Measurements from ENCODE around the gene SCFD2.
"Not testable (repeated sequence)": the region's sequence is repeated elsewhere in the genome, so short reads cannot be mapped to it uniquely, and the experiment has no call there.

SCFD2 gene

DNA sequence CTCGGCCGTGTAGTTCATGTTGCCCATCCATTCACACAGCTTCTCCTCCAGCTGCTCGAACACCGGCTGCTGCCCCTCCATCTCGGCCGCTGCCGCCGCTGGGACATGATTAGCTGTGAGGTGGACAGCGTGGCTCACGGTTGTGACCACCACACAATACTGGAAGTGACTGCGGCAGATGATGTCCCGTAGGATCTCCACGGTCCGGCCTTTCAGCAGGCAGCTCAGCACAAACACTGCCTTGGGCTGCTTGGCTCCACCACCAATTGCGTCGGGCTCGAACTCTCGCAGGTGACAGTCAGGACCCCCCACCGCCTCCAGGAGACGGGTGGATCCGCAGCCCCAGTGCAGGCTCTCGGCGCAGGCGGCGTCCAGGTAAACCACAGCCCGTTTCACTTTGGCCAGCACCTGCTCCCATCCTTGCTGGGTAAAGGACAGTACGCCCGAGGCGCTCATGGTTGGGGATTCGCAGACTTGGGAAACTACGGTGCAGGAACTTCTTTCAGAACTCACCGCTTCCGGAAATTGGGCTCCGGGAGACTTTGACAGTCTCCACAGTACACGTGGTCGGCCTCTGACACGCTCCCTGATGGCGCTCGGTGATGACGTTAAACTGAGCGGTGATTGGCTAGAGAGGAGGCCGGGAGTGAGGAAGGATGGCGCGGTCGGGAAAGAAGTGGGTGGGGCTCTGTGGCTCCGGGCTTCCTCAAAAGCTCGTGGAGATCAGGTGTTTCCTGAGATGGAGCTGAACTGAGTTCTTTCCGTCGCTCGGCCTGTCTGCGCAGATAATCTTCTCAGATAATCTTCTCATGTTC is at the start of gene SCFD2:
TSS of gene SCFD2 (minus strand) at position 576 of the 815 bp plus-strand sequence.
- peaks cover 3% of the 10 kb centered on the region for H3K36me3 Mint-ChIP-seq (ENCODE audit: low read depth)
- peaks cover 37% of the 10 kb centered on the region for H3K4me1 Mint-ChIP-seq (ENCODE audit: low read depth)
- H3K9me3 Mint-ChIP-seq, result no peaks in the 10 kb centered on the region
- H3K4me3 Mint-ChIP-seq, result peak within 1 kb of the TSS; percentile 98
- peak within 1 kb of the TSS; percentile 96 for H3K27ac Mint-ChIP-seq
- DNase-seq (ENCODE audit: low spot score), result peak; percentile 97
- peaks cover 16% of the 10 kb centered on the region for H3K27me3 Mint-ChIP-seq (ENCODE audit: low read depth)

DNA sequence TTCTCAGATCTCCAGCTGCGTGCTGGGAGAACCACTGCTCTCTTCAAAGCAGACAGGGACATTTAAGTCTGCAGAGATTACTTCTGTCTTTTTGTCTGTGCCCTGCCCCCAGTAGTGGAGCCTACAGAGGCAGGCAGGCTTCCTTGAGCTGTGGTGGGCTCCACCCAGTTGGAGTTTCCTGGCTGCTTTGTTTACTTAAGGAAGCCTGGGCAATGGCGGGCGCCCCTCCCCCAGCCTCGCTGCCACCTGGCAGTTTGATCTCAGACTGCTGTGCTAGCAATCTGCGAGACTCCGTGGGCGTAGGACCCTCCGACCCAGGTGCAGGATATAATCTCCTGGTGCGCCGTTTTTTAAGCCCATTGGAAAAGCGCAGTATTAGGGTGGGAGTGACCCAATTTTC is 43.6 kb upstream of the SCFD2 start:
- DNase-seq (ENCODE audit: low spot score); H3K9me3 Mint-ChIP-seq; H3K27me3 Mint-ChIP-seq (ENCODE audit: low read depth); H3K27ac Mint-ChIP-seq; H3K4me3 Mint-ChIP-seq: not testable (repeated sequence)
- Mint-ChIP-seq H3K36me3 (ENCODE audit: low read depth) (peaks cover 43% of the 10 kb centered on the region), H3K4me1 (ENCODE audit: low read depth) (peaks cover 15% of the 10 kb centered on the region)

DNA sequence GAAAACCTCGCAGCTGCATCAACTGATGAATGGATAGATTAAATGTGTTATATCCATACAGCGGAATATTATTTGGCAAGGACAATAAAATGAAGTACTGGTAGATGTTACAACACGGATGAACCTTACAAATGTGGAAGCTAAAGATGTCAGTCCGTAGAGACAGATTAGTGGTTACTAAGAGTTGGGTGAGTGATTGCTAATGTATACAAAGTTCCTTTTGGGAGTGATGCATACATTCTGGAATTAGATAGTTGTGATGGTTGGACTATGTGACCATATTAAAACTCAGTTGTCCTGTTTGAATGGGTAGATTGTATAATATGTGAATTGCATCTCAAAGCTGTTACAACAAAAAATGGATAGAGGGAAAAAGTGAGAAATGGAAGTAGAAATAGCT is 14.4 kb upstream of the SCFD2 start:
- no peak for DNase-seq (ENCODE audit: low spot score)
- no peaks in the 10 kb centered on the region for H3K9me3 Mint-ChIP-seq
- peaks cover under 1% of the 10 kb centered on the region for H3K27me3 Mint-ChIP-seq (ENCODE audit: low read depth)
- peak overlapping the region; percentile 35 for H3K4me3 Mint-ChIP-seq
- peaks cover 25% of the 10 kb centered on the region for H3K4me1 Mint-ChIP-seq (ENCODE audit: low read depth)
- H3K27ac Mint-ChIP-seq, result no peak overlapping the region
- H3K36me3 Mint-ChIP-seq (ENCODE audit: low read depth), result peaks cover 31% of the 10 kb centered on the region

DNA sequence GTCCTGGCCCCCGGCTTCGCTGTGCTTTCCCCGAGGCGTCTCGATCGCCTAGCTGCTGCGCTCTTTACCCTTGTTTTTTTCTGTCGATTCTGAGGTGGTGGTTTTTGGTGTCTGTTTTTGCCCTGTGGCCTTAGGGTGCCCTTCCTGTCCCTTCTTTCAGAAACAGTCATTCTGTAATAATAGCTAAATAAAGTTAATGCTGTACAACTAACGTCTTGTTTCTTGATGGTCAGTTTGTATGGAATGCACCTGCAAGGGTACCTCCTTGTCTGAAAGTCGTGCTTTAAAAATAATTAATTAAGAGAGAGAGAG is 12.3 kb upstream of the SCFD2 start:
- peaks cover 4% of the 10 kb centered on the region for H3K27me3 Mint-ChIP-seq (ENCODE audit: low read depth)
- peak overlapping the region; percentile 96 for H3K4me3 Mint-ChIP-seq
- no peak for DNase-seq (ENCODE audit: low spot score)
- H3K36me3 Mint-ChIP-seq (ENCODE audit: low read depth), result peaks cover 21% of the 10 kb centered on the region
- peaks cover 25% of the 10 kb centered on the region for H3K4me1 Mint-ChIP-seq (ENCODE audit: low read depth)
- H3K27ac Mint-ChIP-seq, result peak overlapping the region; percentile 95
- no peaks in the 10 kb centered on the region for H3K9me3 Mint-ChIP-seq

GRCh38 chr4:53377319-53378170 is 11.7 kb upstream of the SCFD2 start, which contains the start of gene FIP1L1:
FIP1L1 (plus strand) TSS chr4:53377641; CDS start chr4:53377839, 198 bp downstream.
- Mint-ChIP-seq H3K4me1 (ENCODE audit: low read depth) (peaks cover 25% of the 10 kb centered on the region), H3K27me3 (ENCODE audit: low read depth) (peaks cover 4% of the 10 kb centered on the region), H3K27ac (peak within 1 kb of the TSS; percentile 95), H3K36me3 (ENCODE audit: low read depth) (peaks cover 18% of the 10 kb centered on the region), H3K4me3 (peak within 1 kb of the TSS; percentile 96), H3K9me3 (no peaks in the 10 kb centered on the region)
- DNase-seq (ENCODE audit: low spot score), result peak; percentile 95

DNA sequence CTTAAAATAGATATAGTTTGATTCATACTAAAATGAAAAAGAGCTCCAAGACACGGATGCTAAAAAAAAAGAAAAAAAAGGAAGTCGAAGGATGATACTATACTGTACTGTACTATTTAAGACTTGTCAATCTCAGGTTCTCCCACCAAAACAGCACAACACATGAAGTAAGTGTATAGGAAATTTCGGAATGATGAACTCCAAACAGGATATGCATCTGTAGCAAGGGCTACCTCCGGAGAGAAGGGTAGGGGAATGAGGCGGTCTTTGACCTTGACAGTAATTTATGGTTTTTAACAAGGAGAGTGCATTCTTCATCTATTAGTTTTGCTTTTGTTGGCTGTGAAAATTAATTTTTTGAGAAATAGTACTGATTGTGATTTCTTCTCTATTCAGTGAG is 11.0 kb upstream of the SCFD2 start:
- Mint-ChIP-seq H3K27me3 (ENCODE audit: low read depth) (peaks cover 7% of the 10 kb centered on the region), H3K9me3 (no peaks in the 10 kb centered on the region), H3K4me1 (ENCODE audit: low read depth) (peaks cover 22% of the 10 kb centered on the region), H3K4me3 (peak overlapping the region; percentile 96), H3K27ac (peak overlapping the region; percentile 95), H3K36me3 (ENCODE audit: low read depth) (peaks cover 13% of the 10 kb centered on the region)
- DNase-seq (ENCODE audit: low spot score), result no peak

DNA sequence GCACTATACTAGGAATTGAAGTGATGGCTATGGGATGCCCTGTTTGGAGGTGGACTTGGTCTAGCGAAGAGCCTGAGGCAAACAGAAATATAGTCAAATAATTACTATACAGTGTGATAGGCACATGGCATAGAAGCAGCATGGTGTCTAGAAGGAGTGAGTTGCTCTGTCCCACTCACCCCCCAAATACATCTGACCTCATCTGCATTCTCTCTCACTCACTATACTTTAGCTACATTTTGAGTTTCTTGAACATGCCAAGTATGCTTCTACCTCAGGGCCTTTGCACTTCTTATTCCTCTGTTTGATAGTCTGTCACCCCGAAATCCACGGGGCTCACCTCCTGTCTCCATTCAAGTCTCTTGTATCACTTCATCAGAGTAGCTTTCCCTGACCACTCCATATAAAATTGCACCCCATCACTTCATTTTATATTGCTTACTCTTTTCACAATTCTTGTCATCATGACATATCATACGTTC is 9.0 kb upstream of the SCFD2 start:
- Mint-ChIP-seq H3K36me3 (ENCODE audit: low read depth) (peaks cover 7% of the 10 kb centered on the region), H3K4me3 (no peak overlapping the region), H3K9me3 (no peaks in the 10 kb centered on the region), H3K27me3 (ENCODE audit: low read depth) (peaks cover 19% of the 10 kb centered on the region), H3K4me1 (ENCODE audit: low read depth) (peaks cover 20% of the 10 kb centered on the region), H3K27ac (no peak overlapping the region)
- DNase-seq (ENCODE audit: low spot score), result no peak

DNA sequence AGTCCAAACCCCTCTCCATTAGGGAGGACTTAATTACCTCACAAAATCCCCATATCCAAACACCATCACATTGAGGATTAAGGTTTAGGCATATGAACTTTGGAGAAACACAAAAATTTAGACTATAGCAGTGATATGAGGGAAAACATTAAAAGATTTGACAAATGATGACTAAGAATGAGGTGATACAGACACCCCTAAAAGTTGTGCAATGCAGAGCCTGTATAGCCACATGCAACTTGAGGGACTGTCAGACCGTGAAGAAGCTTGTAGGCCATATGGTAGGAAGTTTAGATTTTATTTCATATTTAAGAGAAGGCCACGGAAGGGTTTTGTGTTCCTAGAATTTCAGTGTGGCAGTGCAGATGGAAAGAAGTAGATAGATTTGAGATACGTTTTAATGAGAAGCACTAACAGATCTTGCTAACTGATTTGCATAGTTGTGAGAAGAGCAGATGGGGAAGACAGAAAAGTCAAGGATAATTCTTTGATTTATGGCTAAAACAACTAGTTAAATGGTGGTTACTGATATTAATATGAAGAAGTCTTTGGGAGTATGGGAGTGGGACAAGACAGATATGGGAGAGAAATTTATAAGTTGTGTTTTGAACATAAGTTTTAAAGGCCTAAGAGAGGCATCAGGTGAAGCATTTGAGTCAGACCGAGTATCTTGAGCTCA is 6.1 kb upstream of the SCFD2 start:
- H3K27ac Mint-ChIP-seq, result no peak overlapping the region
- DNase-seq (ENCODE audit: low spot score), result no peak
- H3K4me1 Mint-ChIP-seq (ENCODE audit: low read depth), result peaks cover 7% of the 10 kb centered on the region
- no peaks in the 10 kb centered on the region for H3K9me3 Mint-ChIP-seq
- H3K4me3 Mint-ChIP-seq, result no peak overlapping the region
- H3K36me3 Mint-ChIP-seq (ENCODE audit: low read depth), result no peaks in the 10 kb centered on the region
- peaks cover 31% of the 10 kb centered on the region for H3K27me3 Mint-ChIP-seq (ENCODE audit: low read depth)

GRCh38 chr4:53371049-53371448 is 5.2 kb upstream of the SCFD2 start:
- Mint-ChIP-seq H3K27me3 (ENCODE audit: low read depth) (peaks cover 31% of the 10 kb centered on the region), H3K9me3 (no peaks in the 10 kb centered on the region), H3K4me3 (no peak overlapping the region), H3K4me1 (ENCODE audit: low read depth) (peaks cover 13% of the 10 kb centered on the region), H3K27ac (no peak overlapping the region), H3K36me3 (ENCODE audit: low read depth) (no peaks in the 10 kb centered on the region)
- no peak for DNase-seq (ENCODE audit: low spot score)

GRCh38 chr4:53367721-53368120 is 1.9 kb upstream of the SCFD2 start:
- peaks cover 24% of the 10 kb centered on the region for H3K4me1 Mint-ChIP-seq (ENCODE audit: low read depth)
- H3K9me3 Mint-ChIP-seq, result no peaks in the 10 kb centered on the region
- no peak overlapping the region for H3K4me3 Mint-ChIP-seq
- H3K27me3 Mint-ChIP-seq (ENCODE audit: low read depth), result peaks cover 27% of the 10 kb centered on the region
- peaks cover 3% of the 10 kb centered on the region for H3K36me3 Mint-ChIP-seq (ENCODE audit: low read depth)
- no peak overlapping the region for H3K27ac Mint-ChIP-seq
- no peak for DNase-seq (ENCODE audit: low spot score)

DNA sequence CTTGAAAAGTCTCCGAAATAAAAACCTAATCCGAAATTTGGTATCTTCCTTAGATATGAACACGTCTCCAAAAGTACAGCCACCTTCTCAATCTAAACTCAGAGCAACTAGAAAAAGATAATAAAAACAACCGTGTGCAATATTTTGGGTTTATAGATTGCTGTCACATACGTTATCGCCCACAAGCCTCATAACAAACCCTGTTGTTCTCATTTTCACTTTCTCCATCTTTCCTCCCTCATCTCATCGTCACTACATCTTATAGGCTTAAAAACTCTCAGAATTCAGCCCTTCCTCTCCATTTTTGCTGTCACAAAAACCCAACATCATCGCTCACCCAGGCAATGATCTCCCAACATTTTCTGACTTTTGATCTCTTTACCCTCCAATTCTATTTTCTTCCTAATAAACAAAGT is 448 bp upstream of the SCFD2 start:
- H3K9me3 Mint-ChIP-seq, result no peaks in the 10 kb centered on the region
- peaks cover 21% of the 10 kb centered on the region for H3K27me3 Mint-ChIP-seq (ENCODE audit: low read depth)
- peak overlapping the region; percentile 96 for H3K27ac Mint-ChIP-seq
- DNase-seq (ENCODE audit: low spot score), result no peak
- H3K4me1 Mint-ChIP-seq (ENCODE audit: low read depth), result peaks cover 32% of the 10 kb centered on the region
- peak overlapping the region; percentile 98 for H3K4me3 Mint-ChIP-seq
- H3K36me3 Mint-ChIP-seq (ENCODE audit: low read depth), result peaks cover 3% of the 10 kb centered on the region

DNA sequence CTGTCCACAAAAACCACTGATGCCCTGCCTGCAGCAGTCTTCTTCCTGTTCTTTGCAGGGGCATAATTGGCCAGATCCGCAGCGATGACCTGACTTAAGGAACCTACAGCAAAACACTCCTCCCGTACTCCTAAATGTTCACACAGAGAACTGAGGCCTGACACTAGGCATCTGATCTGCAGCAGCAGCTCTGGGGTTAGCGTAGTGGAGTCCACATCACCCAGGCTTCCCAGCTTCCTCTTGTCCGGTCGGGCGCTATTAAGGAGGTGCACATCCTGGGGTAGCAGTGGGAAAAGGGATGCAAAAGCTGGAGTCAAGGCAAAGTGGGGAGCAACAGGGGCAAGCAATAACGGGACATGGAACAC is 758 bp downstream of the SCFD2 start:
- Mint-ChIP-seq H3K4me3 (peak overlapping the region; percentile 98), H3K36me3 (ENCODE audit: low read depth) (peaks cover 5% of the 10 kb centered on the region), H3K27ac (peak overlapping the region; percentile 96), H3K27me3 (ENCODE audit: low read depth) (peaks cover 15% of the 10 kb centered on the region), H3K4me1 (ENCODE audit: low read depth) (peaks cover 40% of the 10 kb centered on the region), H3K9me3 (no peaks in the 10 kb centered on the region)
- DNase-seq (ENCODE audit: low spot score), result peak; percentile 15

DNA sequence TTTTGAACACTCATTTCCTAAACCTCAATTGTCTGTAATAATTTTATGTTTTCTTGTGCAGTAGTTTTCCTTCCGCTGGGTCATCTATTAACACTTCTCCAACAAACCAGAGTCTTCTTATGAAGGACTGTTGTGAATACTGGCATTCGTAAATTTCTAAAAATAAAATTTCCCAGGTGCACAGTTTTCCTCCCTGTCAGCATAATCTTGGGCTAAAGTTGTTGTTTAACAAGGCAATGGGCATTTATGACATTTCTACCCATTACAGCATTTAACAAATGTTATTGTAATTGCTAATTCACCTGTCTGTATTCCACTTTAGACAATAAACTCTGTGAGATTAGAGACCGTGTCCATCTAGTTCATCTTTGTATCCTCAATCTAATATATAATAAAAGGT is 1.2 kb downstream of the SCFD2 start:
- H3K27me3 Mint-ChIP-seq (ENCODE audit: low read depth), result peaks cover 10% of the 10 kb centered on the region
- DNase-seq (ENCODE audit: low spot score), result no peak
- peaks cover 5% of the 10 kb centered on the region for H3K36me3 Mint-ChIP-seq (ENCODE audit: low read depth)
- H3K27ac Mint-ChIP-seq, result no peak overlapping the region
- H3K4me1 Mint-ChIP-seq (ENCODE audit: low read depth), result peaks cover 41% of the 10 kb centered on the region
- peak overlapping the region; percentile 98 for H3K4me3 Mint-ChIP-seq
- H3K9me3 Mint-ChIP-seq, result no peaks in the 10 kb centered on the region

DNA sequence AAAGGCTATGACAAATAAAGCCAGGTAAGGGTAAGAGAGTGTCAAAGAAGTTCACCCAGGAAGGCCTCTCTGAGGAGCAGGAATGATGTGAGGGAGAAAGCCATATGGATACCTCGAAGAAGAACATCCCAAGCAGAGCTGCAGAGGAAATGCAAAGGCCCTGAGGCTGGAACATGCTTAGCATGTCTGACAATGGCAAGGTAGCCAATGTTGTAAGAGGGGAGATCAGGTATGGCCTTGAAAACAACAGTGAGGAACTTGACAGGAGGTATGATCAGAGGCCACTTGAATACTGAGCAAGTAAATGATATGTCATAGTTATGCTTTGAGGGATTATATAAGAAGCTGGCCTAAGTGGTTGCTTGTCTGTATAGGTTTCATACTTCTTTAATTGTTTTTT is 3.8 kb downstream of the SCFD2 start:
- H3K27ac Mint-ChIP-seq, result no peak overlapping the region

More for the DNA sequence above, 3.8 kb downstream of the SCFD2 start:
- peak overlapping the region; percentile 52 for H3K4me3 Mint-ChIP-seq
- DNase-seq (ENCODE audit: low spot score), result no peak
- H3K4me1 Mint-ChIP-seq (ENCODE audit: low read depth), result peaks cover 43% of the 10 kb centered on the region
- H3K36me3 Mint-ChIP-seq (ENCODE audit: low read depth), result peaks cover 8% of the 10 kb centered on the region
- H3K9me3 Mint-ChIP-seq, result no peaks in the 10 kb centered on the region
- H3K27me3 Mint-ChIP-seq (ENCODE audit: low read depth), result no peaks in the 10 kb centered on the region
